Measurements from ENCODE around the gene USP46.

Gene USP46

DNA sequence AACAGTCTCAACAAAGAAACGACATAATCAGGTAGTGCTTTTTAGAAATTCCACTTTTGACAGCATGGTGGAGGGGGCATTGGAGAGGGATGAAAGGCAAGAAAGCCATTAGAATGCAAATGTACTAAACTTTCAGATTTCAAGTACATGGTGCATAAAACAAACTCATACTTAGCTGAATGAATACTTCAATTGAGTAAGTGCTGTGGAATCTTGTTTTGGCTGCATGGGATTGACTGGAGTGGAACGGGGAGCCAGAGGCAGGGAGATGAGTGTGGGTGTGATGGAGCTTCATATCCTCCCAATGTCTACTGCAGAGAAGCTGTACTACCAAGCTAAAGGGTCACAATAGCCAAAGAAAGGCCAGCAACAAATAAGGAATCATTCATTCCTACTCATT is 52.4 kb downstream of the USP46 start:
- no peaks in the 10 kb centered on the region for H3K27me3 Mint-ChIP-seq (ENCODE audit: low read depth, poor library complexity)
- TF ChIP-seq, protein P1, sequence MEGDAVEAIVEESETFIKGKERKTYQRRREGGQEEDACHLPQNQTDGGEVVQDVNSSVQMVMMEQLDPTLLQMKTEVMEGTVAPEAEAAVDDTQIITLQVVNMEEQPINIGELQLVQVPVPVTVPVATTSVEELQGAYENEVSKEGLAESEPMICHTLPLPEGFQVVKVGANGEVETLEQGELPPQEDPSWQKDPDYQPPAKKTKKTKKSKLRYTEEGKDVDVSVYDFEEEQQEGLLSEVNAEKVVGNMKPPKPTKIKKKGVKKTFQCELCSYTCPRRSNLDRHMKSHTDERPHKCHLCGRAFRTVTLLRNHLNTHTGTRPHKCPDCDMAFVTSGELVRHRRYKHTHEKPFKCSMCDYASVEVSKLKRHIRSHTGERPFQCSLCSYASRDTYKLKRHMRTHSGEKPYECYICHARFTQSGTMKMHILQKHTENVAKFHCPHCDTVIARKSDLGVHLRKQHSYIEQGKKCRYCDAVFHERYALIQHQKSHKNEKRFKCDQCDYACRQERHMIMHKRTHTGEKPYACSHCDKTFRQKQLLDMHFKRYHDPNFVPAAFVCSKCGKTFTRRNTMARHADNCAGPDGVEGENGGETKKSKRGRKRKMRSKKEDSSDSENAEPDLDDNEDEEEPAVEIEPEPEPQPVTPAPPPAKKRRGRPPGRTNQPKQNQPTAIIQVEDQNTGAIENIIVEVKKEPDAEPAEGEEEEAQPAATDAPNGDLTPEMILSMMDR (IDR thresholded peaks at IDR 0.05), result no peak
- no peak overlapping the region for H3K27ac Mint-ChIP-seq
- no peaks in the 10 kb centered on the region for H3K4me1 Mint-ChIP-seq
- DNase-seq, result no peak
- H3K36me3 Mint-ChIP-seq (ENCODE audit: low read depth), result peaks cover 81% of the 10 kb centered on the region
- H3K4me3 Mint-ChIP-seq, result no peak overlapping the region
- H3K9me3 Mint-ChIP-seq, result peaks cover 5% of the 10 kb centered on the region

DNA sequence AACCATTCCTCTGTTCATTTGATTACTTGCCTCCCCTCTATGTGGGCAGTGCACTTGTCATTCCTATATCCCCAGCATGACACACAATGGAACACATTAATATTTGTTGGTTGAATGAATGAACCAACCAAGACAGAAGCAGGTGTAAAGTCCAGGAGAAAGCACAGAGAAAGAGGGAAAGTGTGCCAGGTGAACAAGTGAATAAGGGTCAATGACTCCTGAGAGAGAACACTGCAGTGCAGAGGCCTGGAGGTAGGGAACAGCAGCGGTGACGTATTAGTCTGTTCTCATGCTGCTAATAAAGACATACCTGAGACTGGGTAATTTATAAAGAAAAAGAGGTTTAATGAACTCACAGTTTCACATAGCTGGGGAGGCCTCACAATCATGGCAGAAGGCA is 53.1 kb downstream of the USP46 start:
- Mint-ChIP-seq H3K36me3 (ENCODE audit: low read depth) (peaks cover 81% of the 10 kb centered on the region), H3K4me1 (no peaks in the 10 kb centered on the region), H3K27me3 (ENCODE audit: low read depth, poor library complexity) (no peaks in the 10 kb centered on the region), H3K9me3 (peaks cover 5% of the 10 kb centered on the region), H3K27ac (peak overlapping the region; percentile 4), H3K4me3 (no peak overlapping the region)
- TF ChIP-seq, protein P1 (IDR thresholded peaks at IDR 0.05), result no peak
- no peak for DNase-seq

GRCh38 chr4:52604215-52604614 is 54.9 kb downstream of the USP46 start:
- H3K36me3 Mint-ChIP-seq (ENCODE audit: low read depth), result peaks cover 80% of the 10 kb centered on the region
- H3K27ac Mint-ChIP-seq, result no peak overlapping the region
- DNase-seq, result no peak
- H3K4me3 Mint-ChIP-seq, result no peak overlapping the region
- TF ChIP-seq, protein P1 (IDR thresholded peaks at IDR 0.05), result no peak
- peaks cover 8% of the 10 kb centered on the region for H3K4me1 Mint-ChIP-seq
- H3K9me3 Mint-ChIP-seq, result peaks cover 5% of the 10 kb centered on the region
- H3K27me3 Mint-ChIP-seq (ENCODE audit: low read depth, poor library complexity), result no peaks in the 10 kb centered on the region

- TF ChIP-seq, protein P1 (IDR thresholded peaks at IDR 0.05), result no peak
- H3K4me3 Mint-ChIP-seq, result no peak overlapping the region
- H3K9me3 Mint-ChIP-seq, result no peaks in the 10 kb centered on the region
- H3K27me3 Mint-ChIP-seq (ENCODE audit: low read depth, poor library complexity), result no peaks in the 10 kb centered on the region
- no peak for DNase-seq
- H3K36me3 Mint-ChIP-seq (ENCODE audit: low read depth), result peaks cover 76% of the 10 kb centered on the region
- peaks cover 8% of the 10 kb centered on the region for H3K4me1 Mint-ChIP-seq
- H3K27ac Mint-ChIP-seq, result peak overlapping the region; percentile 23
Observed at GRCh38 chr4:52600275-52600674, 58.8 kb downstream of the USP46 start.

DNA sequence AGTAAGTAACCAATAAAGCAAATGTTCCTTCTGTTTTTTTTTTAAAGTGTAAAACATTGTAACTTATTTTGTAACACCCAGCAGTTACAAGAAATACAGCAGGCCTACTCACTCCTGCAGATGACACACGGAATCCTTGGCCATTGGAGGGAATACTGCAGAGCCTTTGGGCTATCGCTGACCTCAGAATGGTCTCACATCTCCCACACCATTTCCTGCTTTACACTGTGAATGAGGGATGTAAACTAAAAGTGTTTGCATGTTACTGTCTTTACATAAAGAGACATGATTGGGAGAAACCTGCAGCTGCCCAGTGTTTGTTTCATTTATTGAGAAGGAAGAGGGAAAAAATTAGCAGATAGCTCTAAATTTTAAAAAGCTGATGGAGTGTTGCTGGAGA is 64.1 kb downstream of the USP46 start:
- DNase-seq, result no peak
- TF ChIP-seq, protein P1 (IDR thresholded peaks at IDR 0.05), result no peak
- no peaks in the 10 kb centered on the region for H3K4me1 Mint-ChIP-seq
- H3K36me3 Mint-ChIP-seq (ENCODE audit: low read depth), result peaks cover 73% of the 10 kb centered on the region
- no peaks in the 10 kb centered on the region for H3K9me3 Mint-ChIP-seq
- H3K4me3 Mint-ChIP-seq, result no peak overlapping the region
- no peak overlapping the region for H3K27ac Mint-ChIP-seq
- H3K27me3 Mint-ChIP-seq (ENCODE audit: low read depth, poor library complexity), result no peaks in the 10 kb centered on the region

- no peak for DNase-seq
- Mint-ChIP-seq H3K4me3 (no peak overlapping the region), H3K36me3 (ENCODE audit: low read depth) (peaks cover 50% of the 10 kb centered on the region), H3K27me3 (ENCODE audit: low read depth, poor library complexity) (no peaks in the 10 kb centered on the region), H3K27ac (no peak overlapping the region), H3K4me1 (peaks cover 12% of the 10 kb centered on the region), H3K9me3 (no peaks in the 10 kb centered on the region)
- TF ChIP-seq, protein P1 (IDR thresholded peaks at IDR 0.05), result no peak
Observed at GRCh38 chr4:52592287-52592686, 66.8 kb downstream of the USP46 start.
